ENCODE measurements around the gene ABCA5. TPM values are rescaled to one million over a fixed set of nuclear protein-coding genes. Genes with fewer than 3 reads are reported as not detected.

ABCA5 gene
- total and polyA plus RNA-seq, 2 donors (not counting 3 experiments of a cell fraction or from before 2014, with no cell fraction given), result 9.3 to 23.2 TPM

DNA sequence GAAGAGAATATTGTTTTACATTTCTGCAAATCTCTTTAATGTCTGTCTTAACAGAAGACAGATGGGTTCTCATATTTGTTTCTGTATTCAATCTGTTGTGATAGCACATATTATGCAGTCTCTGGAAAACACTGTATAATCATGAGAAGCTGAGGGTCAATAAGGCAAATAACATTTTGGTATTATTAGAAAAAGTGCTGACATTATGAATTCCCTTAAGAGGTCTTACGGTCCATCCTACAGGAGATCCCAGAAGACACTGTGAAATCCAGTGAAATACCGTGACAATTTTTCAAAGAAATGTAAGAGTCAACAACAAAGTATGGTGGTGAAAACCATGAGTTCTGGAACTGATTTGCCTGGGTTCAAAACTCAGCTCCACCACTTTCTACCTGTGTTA, 42.3 kb downstream of the ABCA5 start:
- no peak for DNase-seq (ENCODE audit: low read depth, low spot score)
- no TSS peak for BruUV-seq (replicated peaks)
- CTCF ChIA-PET, result no interaction called here
- Histone ChIP-seq H2AFZ (ENCODE audit: low read depth, low read length) (no peak overlapping the region), H3K27ac (ENCODE audit: insufficient read depth, low read depth, low read length) (no peak overlapping the region), H3K4me2 (ENCODE audit: insufficient read depth, low read length) (no peak overlapping the region), H3K9me3 (replicated peaks; ENCODE audit: control insufficient read depth, insufficient read depth, low read length) (no peaks in the 10 kb centered on the region), H3K4me1 (ENCODE audit: control insufficient read depth, extremely low read depth, insufficient read depth, low read length) (no peaks in the 10 kb centered on the region), H3K9ac (replicated peaks; ENCODE audit: extremely low read depth, insufficient read depth, low read length) (no peak overlapping the region), H3K36me3 (ENCODE audit: control insufficient read depth in 2 of 2, extremely low read depth in 1 of 2, insufficient read depth in 2 of 2, low read length in 2 of 2) (peaks cover 0 to 3% of the 10 kb centered on the region in 2 experiments), H3K9me1 (replicated peaks; ENCODE audit: control insufficient read depth, extremely low read depth, insufficient read depth, low read length) (no peaks in the 10 kb centered on the region), H3K79me2 (ENCODE audit: control insufficient read depth, insufficient read depth, low read length) (no peaks in the 10 kb centered on the region), H4K20me1 (replicated peaks; ENCODE audit: control insufficient read depth, extremely low read depth, insufficient read depth, low read length) (no peaks in the 10 kb centered on the region), H3K4me3 (replicated peaks in 1 of 3; ENCODE audit: insufficient read depth in 1 of 3, low read depth in 1 of 3, low read length in 3 of 3) (no peak overlapping the region), H3K27me3 (ENCODE audit: control insufficient read depth in 2 of 2, insufficient read depth in 2 of 2, low read length in 2 of 2) (no peaks in the 10 kb centered on the region)
- intact Hi-C loops (cut with micrococcal nuclease), result no loop called here
- POLR2A ChIA-PET, result no interaction called here
- TF ChIP-seq, protein P1, sequence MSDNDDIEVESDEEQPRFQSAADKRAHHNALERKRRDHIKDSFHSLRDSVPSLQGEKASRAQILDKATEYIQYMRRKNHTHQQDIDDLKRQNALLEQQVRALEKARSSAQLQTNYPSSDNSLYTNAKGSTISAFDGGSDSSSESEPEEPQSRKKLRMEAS (IDR thresholded peaks at IDR 0.05; ENCODE audit: insufficient read depth, insufficient read length), result no peak
- TF ChIP-seq, protein P2, sequence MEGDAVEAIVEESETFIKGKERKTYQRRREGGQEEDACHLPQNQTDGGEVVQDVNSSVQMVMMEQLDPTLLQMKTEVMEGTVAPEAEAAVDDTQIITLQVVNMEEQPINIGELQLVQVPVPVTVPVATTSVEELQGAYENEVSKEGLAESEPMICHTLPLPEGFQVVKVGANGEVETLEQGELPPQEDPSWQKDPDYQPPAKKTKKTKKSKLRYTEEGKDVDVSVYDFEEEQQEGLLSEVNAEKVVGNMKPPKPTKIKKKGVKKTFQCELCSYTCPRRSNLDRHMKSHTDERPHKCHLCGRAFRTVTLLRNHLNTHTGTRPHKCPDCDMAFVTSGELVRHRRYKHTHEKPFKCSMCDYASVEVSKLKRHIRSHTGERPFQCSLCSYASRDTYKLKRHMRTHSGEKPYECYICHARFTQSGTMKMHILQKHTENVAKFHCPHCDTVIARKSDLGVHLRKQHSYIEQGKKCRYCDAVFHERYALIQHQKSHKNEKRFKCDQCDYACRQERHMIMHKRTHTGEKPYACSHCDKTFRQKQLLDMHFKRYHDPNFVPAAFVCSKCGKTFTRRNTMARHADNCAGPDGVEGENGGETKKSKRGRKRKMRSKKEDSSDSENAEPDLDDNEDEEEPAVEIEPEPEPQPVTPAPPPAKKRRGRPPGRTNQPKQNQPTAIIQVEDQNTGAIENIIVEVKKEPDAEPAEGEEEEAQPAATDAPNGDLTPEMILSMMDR (IDR thresholded peaks at IDR 0.05; ENCODE audit: extremely low read depth in 1 of 2, insufficient read depth in 1 of 2, low read depth in 1 of 2, low read length in 2 of 2), result no peak
- no peak for TF ChIP-seq FOS (IDR thresholded peaks at IDR 0.05; ENCODE audit: borderline replicate concordance, insufficient read depth, low read length)
- no peak for TF ChIP-seq EZH2 (IDR thresholded peaks at IDR 0.05; ENCODE audit: borderline replicate concordance, low read depth, low read length, severe bottlenecking)
- TF ChIP-seq POLR2A (IDR thresholded peaks at IDR 0.05; ENCODE audit: low read depth, low read length), result no peak
- TF ChIP-seq POLR2AphosphoS5 (IDR thresholded peaks at IDR 0.05; ENCODE audit: insufficient read depth, low read depth, low read length), result no peak
- no peak for TF ChIP-seq GATA2 (IDR thresholded peaks at IDR 0.05; ENCODE audit: insufficient read depth, insufficient read length, low read depth, low read length)
- TF ChIP-seq MYC (IDR thresholded peaks at IDR 0.05; ENCODE audit: low read depth, low read length), result no peak
- no peak for TF ChIP-seq JUN (IDR thresholded peaks at IDR 0.05; ENCODE audit: borderline replicate concordance, insufficient read depth, insufficient read length, low read depth)
- FAIRE-seq, result no peak
- dilution Hi-C loops (cut with MboI; ENCODE audit: extremely low pct_ligation_motif_present, low sequenced_read_pairs), result no loop called here
